ENCODE data around the gene KRTAP5-8.

- TF ChIP-seq CTCF (IDR thresholded peaks at IDR 0.05) (no peak), POLR2AphosphoS5 (IDR thresholded peaks at IDR 0.05; ENCODE audit: insufficient read depth in 1 of 2, low read depth in 1 of 2) (no peak)
Measured at GRCh38 chr11:71530602-71531001, 7.2 kb upstream of the KRTAP5-8 start.
